GM21723 (cell line): Measurements from ENCODE around the gene TM4SF18.
"Not testable (repeated sequence)": the region's sequence is repeated elsewhere in the genome, so short reads cannot be mapped to it uniquely, and the experiment has no call there.

Experiments used
- ATAC-seq: cut with Tn5 transposase; IDR thresholded peaks from one replicate; pipeline ENCODE4 v1.9.1; 2021; ENCODE audit warnings: mild to moderate bottlenecking, moderate library complexity; ENCODE audit not compliant: unreplicated experiment

Gene TM4SF18

GRCh38 chr3:149333176-149333859, at the start of gene TM4SF18:
TM4SF18 (minus strand) TSS chr3:149333636; CDS start chr3:149333382, 254 bp downstream.
- no peak for ATAC-seq

GRCh38 chr3:149382518-149382917, 49.1 kb upstream of the TM4SF18 start:
- ATAC-seq = no peak

GRCh38 chr3:149382101-149382467, 48.6 kb upstream of the TM4SF18 start:
- ATAC-seq = peak; percentile 56

- ATAC-seq = no peak
Observed at GRCh38 chr3:149381173-149382100, 48.0 kb upstream of the TM4SF18 start.

- not testable (repeated sequence) for ATAC-seq
Observed at GRCh38 chr3:149380220-149380619, 46.8 kb upstream of the TM4SF18 start.

- no peak for ATAC-seq
Observed at GRCh38 chr3:149378478-149379309, 45.3 kb upstream of the TM4SF18 start.

- no peak for ATAC-seq
Observed at GRCh38 chr3:149377408-149378364, 44.2 kb upstream of the TM4SF18 start, which contains the start of gene TM4SF1. TM4SF1 (minus strand) TSS chr3:149377649; CDS start chr3:149377547, 102 bp downstream.

- no peak for ATAC-seq
Observed at GRCh38 chr3:149376718-149377407, 43.4 kb upstream of the TM4SF18 start.

GRCh38 chr3:149375501-149376196, 42.2 kb upstream of the TM4SF18 start:
- ATAC-seq = no peak

GRCh38 chr3:149374793-149375500, 41.5 kb upstream of the TM4SF18 start:
- ATAC-seq = no peak

GRCh38 chr3:149374391-149374790, 41.0 kb upstream of the TM4SF18 start:
- ATAC-seq = no peak

- no peak for ATAC-seq
Observed at GRCh38 chr3:149373235-149374125, 40.0 kb upstream of the TM4SF18 start.

- ATAC-seq = no peak
Observed at GRCh38 chr3:149371723-149372114, 38.3 kb upstream of the TM4SF18 start.

GRCh38 chr3:149371001-149371722, 37.7 kb upstream of the TM4SF18 start:
- ATAC-seq = no peak

- ATAC-seq = no peak
Observed at GRCh38 chr3:149369991-149370866, 36.8 kb upstream of the TM4SF18 start.
